Prostate gland (tissue), 2 donors: ENCODE measurements around the gene PUS10.

Experiments used
- POLR2AphosphoS5 ChIP-seq: sonication (generic); formaldehyde crosslinking; IDR thresholded peaks from one replicate; pipeline ENCODE4 v1.6.1; 2017; ENCODE audit warnings: antibody characterized with exemption
- TF ChIP-seq, protein P1 (sequence below), 4 experiments: fragments of 200-600 bp in 2 of 4; fragments of 450-650 bp in 2 of 4; sonication (generic) in 2 of 4; IDR thresholded peaks; 1 replicate in 3 of 4; 2 replicates in 1 of 4; pipeline ENCODE4 v1.5.1; 2016 to 2019; ENCODE audit warnings: antibody characterized with exemption in 4 of 4, mild to moderate bottlenecking in 2 of 4, moderate library complexity in 2 of 4

DNA sequence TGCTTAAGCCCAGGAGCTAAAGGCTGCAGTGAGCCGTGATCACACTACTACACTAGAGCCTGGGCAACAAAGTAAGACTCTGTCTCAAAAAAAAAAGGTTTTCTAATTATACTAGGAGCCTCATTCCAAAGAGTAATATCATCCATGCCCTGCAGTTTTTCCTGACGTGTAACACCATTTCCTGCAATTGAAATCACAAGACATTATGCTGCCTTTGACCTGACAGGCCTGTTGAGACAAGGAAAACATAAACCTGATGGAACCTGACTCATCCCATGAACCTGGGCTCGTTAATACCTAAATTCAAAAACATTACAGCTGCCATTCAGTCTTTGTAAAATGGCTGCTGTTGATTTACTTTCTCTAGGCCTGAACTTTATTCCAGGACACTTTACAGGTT is 59.3 kb downstream of the PUS10 start:
- TF ChIP-seq, protein P1, sequence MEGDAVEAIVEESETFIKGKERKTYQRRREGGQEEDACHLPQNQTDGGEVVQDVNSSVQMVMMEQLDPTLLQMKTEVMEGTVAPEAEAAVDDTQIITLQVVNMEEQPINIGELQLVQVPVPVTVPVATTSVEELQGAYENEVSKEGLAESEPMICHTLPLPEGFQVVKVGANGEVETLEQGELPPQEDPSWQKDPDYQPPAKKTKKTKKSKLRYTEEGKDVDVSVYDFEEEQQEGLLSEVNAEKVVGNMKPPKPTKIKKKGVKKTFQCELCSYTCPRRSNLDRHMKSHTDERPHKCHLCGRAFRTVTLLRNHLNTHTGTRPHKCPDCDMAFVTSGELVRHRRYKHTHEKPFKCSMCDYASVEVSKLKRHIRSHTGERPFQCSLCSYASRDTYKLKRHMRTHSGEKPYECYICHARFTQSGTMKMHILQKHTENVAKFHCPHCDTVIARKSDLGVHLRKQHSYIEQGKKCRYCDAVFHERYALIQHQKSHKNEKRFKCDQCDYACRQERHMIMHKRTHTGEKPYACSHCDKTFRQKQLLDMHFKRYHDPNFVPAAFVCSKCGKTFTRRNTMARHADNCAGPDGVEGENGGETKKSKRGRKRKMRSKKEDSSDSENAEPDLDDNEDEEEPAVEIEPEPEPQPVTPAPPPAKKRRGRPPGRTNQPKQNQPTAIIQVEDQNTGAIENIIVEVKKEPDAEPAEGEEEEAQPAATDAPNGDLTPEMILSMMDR (IDR thresholded peaks at IDR 0.05) = no peak
- TF ChIP-seq POLR2AphosphoS5 = peak; percentile 6
